Right atrium auricular region (tissue), 2 donors: Measurements from ENCODE around the gene SLC8A1. TPM values are rescaled to one million over a fixed set of nuclear protein-coding genes. Genes with fewer than 3 reads are reported as not detected.

Source experiments
- DNase-seq: peaks from one replicate; pipeline ENCODE4 v3.0.0-alpha.2; 2019; ENCODE audit warnings: low spot score
- H3K27ac ChIP-seq, 2 donors: fragments of 200-600 bp; sonication (generic); 1 replicate in 1 of 2; 2 replicates in 1 of 2; pipeline ENCODE4 v1.5.1; 2016 to 2019
- H3K27me3 ChIP-seq, 2 donors: fragments of 200-600 bp; sonication (generic); one replicate each; pipeline versions ENCODE4 v1.5.1 to v1.6.0; 2017 to 2019
- H3K36me3 ChIP-seq: fragments of 200-600 bp; sonication (generic); one replicate; pipeline ENCODE4 v1.5.1; 2016
- H3K4me1 ChIP-seq, 2 donors: fragments of 200-600 bp; sonication (generic); one replicate each; pipeline versions ENCODE4 v1.5.1 to v1.6.0; 2017 to 2019
- H3K4me3 ChIP-seq, 2 donors: fragments of 200-600 bp; sonication (generic); 1 replicate in 1 of 2; 2 replicates in 1 of 2; pipeline ENCODE4 v1.5.1; 2017 to 2019; ENCODE audit warnings: mild to moderate bottlenecking in 1 of 2, moderate library complexity in 1 of 2
- H3K9me3 ChIP-seq, 2 donors: fragments of 200-600 bp; sonication (generic); one replicate each; pipeline ENCODE4 v1.5.1; 2019
- total RNA-seq, 2 donors: library from RNA; depleted of rRNA; stranded (reverse); fragments of >200 nt; gene quantifications; one replicate each; pipeline ENCODE4 v1.1.0, GENCODE V29; 2016
- TF ChIP-seq, protein P1 (sequence below), 2 donors: fragments of 200-600 bp; sonication (generic); IDR thresholded peaks; one replicate each; pipeline ENCODE4 v1.5.1; 2019; ENCODE audit warnings: antibody characterized with exemption in 2 of 2

The SLC8A1 gene
- total RNA-seq, 2 donors from 2014 or later = 493 to 738 TPM

DNA sequence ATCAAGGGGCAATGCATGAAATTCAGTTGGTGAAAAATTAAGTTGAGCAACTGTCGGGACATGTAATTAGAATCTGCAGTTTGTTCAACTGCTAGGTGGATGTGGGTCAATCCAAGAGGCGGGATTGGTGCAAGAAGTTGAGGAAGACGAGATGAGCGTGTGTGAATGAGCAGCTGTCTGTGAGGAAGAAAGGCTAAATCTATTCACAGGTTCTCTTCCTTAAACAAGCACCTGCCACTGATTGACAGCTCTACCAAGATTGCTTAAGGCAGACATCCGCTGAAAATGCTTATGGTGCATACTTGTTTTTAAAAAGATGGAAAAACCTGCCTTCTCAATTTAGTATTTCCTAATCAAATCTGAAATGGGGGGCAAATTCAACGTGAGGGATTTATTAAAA is 349.4 kb downstream of the SLC8A1 start:
- no peaks in the 10 kb centered on the region for H3K27me3 ChIP-seq
- H3K4me3 ChIP-seq = no peak overlapping the region
- TF ChIP-seq, protein P1, sequence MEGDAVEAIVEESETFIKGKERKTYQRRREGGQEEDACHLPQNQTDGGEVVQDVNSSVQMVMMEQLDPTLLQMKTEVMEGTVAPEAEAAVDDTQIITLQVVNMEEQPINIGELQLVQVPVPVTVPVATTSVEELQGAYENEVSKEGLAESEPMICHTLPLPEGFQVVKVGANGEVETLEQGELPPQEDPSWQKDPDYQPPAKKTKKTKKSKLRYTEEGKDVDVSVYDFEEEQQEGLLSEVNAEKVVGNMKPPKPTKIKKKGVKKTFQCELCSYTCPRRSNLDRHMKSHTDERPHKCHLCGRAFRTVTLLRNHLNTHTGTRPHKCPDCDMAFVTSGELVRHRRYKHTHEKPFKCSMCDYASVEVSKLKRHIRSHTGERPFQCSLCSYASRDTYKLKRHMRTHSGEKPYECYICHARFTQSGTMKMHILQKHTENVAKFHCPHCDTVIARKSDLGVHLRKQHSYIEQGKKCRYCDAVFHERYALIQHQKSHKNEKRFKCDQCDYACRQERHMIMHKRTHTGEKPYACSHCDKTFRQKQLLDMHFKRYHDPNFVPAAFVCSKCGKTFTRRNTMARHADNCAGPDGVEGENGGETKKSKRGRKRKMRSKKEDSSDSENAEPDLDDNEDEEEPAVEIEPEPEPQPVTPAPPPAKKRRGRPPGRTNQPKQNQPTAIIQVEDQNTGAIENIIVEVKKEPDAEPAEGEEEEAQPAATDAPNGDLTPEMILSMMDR (IDR thresholded peaks at IDR 0.05) = no peak
- H3K9me3 ChIP-seq = no peaks in the 10 kb centered on the region
- H3K27ac ChIP-seq = no peak overlapping the region
- H3K36me3 ChIP-seq = no peaks in the 10 kb centered on the region
- peaks cover 0 to 31% of the 10 kb centered on the region in 2 donors for H3K4me1 ChIP-seq
- DNase-seq = no peak

DNA sequence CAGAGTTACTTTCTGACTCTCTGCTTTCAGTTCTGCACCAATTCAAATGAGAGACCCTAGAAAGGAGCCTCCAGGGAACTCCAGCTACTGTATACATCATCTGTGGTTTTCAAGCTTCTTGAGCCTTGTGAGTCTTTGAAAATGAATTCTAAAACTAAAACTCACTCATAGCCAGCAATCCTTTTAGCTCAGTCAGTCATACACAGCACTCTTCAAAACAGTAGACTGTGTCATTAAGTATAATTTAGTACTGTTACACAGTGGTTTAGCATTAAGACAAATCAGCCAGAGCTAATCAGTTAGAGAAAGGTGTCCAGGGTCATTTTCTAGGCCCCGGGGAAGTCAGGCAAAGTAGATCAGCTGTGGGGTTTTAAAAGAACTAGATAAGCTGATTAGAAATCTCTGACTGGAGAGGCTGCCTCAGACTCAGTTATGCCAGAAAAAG is 350.7 kb downstream of the SLC8A1 start:
- Histone ChIP-seq H3K4me3 (no peak overlapping the region), H3K9me3 (no peaks in the 10 kb centered on the region), H3K27ac (no peak overlapping the region), H3K27me3 (no peaks in the 10 kb centered on the region), H3K4me1 (peaks cover 0 to 31% of the 10 kb centered on the region in 2 donors), H3K36me3 (no peaks in the 10 kb centered on the region)
- TF ChIP-seq, protein P1 (IDR thresholded peaks at IDR 0.05) = no peak
- DNase-seq = no peak

DNA sequence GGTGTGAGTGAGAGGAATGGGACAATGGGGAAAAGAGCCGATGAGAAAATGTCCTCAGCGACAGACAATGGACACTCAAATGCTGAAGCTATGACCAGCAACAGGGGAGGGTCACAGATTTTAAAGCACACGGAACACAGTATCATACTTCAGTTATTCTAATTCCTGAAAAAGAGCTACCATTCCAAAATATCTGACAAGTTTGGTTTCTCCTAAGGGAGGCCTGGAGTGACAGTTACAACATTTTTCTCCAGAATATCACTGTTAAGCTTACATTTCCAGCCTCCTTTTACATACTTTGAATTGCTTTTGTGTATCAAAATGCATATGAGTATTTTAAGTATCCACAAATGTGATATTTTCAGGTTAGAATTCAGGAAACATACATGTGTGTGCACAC is 351.2 kb downstream of the SLC8A1 start:
- Histone ChIP-seq H3K36me3 (no peaks in the 10 kb centered on the region), H3K4me1 (peaks cover 0 to 31% of the 10 kb centered on the region in 2 donors), H3K27ac (no peak overlapping the region), H3K4me3 (no peak overlapping the region), H3K9me3 (no peaks in the 10 kb centered on the region), H3K27me3 (no peaks in the 10 kb centered on the region)
- TF ChIP-seq, protein P1 (IDR thresholded peaks at IDR 0.05) = no peak
- no peak for DNase-seq

GRCh38 chr2:40098786-40099470 is 353.0 kb downstream of the SLC8A1 start:
- Histone ChIP-seq H3K9me3 (no peaks in the 10 kb centered on the region), H3K4me1 (peaks cover 0 to 26% of the 10 kb centered on the region in 2 donors), H3K36me3 (no peaks in the 10 kb centered on the region), H3K4me3 (no peak overlapping the region), H3K27ac (no peak overlapping the region), H3K27me3 (no peaks in the 10 kb centered on the region)
- TF ChIP-seq, protein P1 (IDR thresholded peaks at IDR 0.05) = no peak
- no peak for DNase-seq

DNA sequence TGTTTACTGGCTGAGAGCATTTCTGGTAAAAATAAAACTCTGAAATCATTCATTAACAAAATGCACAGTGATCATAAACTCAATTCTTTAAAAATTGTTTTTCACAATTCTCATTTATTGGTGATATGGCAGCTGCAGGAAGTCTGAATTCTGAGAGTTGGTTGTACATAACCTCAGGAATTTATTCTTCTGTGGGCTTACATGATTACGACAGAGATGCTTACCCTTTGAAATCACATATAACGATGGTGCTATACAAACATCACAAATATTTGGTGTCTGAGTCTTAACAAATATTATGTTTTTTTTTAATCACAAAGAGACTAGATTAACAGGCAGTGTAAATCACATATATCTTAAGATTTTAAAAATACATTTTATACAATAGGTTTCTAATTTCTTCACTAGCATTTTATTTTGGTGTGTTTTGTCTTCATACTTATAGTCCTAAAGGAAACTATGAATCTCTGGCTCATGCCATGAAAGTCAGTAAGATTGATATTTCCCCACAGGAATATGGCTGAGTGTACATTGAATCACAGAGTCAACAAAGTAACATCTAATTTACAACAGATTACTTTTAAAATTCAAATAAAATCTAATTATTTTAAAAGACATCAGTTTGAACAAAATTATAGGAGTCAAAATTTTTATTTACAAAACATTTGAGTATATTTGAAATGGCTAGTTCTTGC is 354.1 kb downstream of the SLC8A1 start:
- no peak overlapping the region for H3K27ac ChIP-seq
- no peaks in the 10 kb centered on the region for H3K9me3 ChIP-seq
- no peaks in the 10 kb centered on the region for H3K36me3 ChIP-seq
- no peaks in the 10 kb centered on the region for H3K27me3 ChIP-seq
- no peak for DNase-seq
- no peak overlapping the region for H3K4me3 ChIP-seq
- TF ChIP-seq, protein P1 (IDR thresholded peaks at IDR 0.05) = no peak
- H3K4me1 ChIP-seq = peaks cover 0 to 27% of the 10 kb centered on the region in 2 donors
